ENCODE data around the gene AGPS. TPM values are rescaled to one million over a fixed set of nuclear protein-coding genes. Genes with fewer than 3 reads are reported as not detected.

Gene AGPS
- total and polyA plus RNA-seq, 10 of the 15 experiments (the other 5 are each of a cell fraction or from before 2014, with no cell fraction given), result 7.9 to 54.2 (median 38.7) TPM

GRCh38 chr2:177383935-177384334 is 8.6 kb upstream of the AGPS start:
- peak; percentile 47 for FAIRE-seq
- CTCF ChIA-PET, result interaction anchor here (0.7 to 1.5 kb wide), 6 partner anchors 10 to 48 kb away, joined by 3 to 8 read pairs (median 4); no protein-coding TSS in a partner anchor
- no peak overlapping the region for H2AFZ ChIP-seq (ENCODE audit: control insufficient read depth, low read depth, low read length)
- ATAC-seq, result peak; percentile 67
- H3K27ac ChIP-seq (ENCODE audit: control insufficient read depth, insufficient read depth), result no peak overlapping the region
- no peak for TF ChIP-seq ASH2L (IDR thresholded peaks at IDR 0.05; ENCODE audit: borderline replicate concordance, low read depth)
- TF ChIP-seq SPI1 (IDR thresholded peaks at IDR 0.05; ENCODE audit: borderline replicate concordance, insufficient read depth, low read depth, low read length), result peak; percentile 39; the same call in 1 of the 2 replicates
- TF ChIP-seq PKNOX1 (IDR thresholded peaks at IDR 0.05), result peak; percentile 66; the same call in 1 of the 2 replicates
- no peak overlapping the region for H3K9ac ChIP-seq (ENCODE audit: control insufficient read depth, insufficient read depth, low read length)
- no TSS peak for BruUV-seq (replicated peaks)
- 0 out of 4 replicates have a peak, but pooled peaks cover 0 to 2% of the 10 kb centered on the region in 2 experiments for H3K36me3 ChIP-seq (ENCODE audit: control insufficient read depth in 2 of 2, insufficient read depth in 2 of 2, low read length in 1 of 2)
- in situ Hi-C loops (cut with MboI) (no loop called here), intact Hi-C loops (cut with micrococcal nuclease; ENCODE audit: unreplicated experiment) (no loop called here)
- H3K4me3 ChIP-seq, result no peak overlapping the region
- no peaks in the 10 kb centered on the region for H3K4me1 ChIP-seq (ENCODE audit: control insufficient read depth, insufficient read depth, low read length)
- 48% methylated on average over 2 of the region's 2 CpGs for WGBS (ENCODE audit: insufficient coverage, insufficient replicate concordance, low lambda C conversion rate, missing lambda C conversion rate)
- no peaks in the 10 kb centered on the region for H4K20me1 ChIP-seq (ENCODE audit: control insufficient read depth, insufficient read depth)
- no peak overlapping the region for H3K4me2 ChIP-seq (ENCODE audit: control insufficient read depth, insufficient read depth)
- H3K9me3 ChIP-seq (replicated peaks; ENCODE audit: control insufficient read depth, insufficient read depth, low read length), result no peaks in the 10 kb centered on the region
- no peaks in the 10 kb centered on the region for H3K27me3 ChIP-seq (replicated peaks in 1 of 2; ENCODE audit: control insufficient read depth in 2 of 2, insufficient read depth in 2 of 2, low read length in 1 of 2)
- POLR2A ChIA-PET, result interaction anchor here (1.1 kb wide), 1 partner anchor 10 kb away, joined by 6 read pairs; no protein-coding TSS in a partner anchor
- SMC1A ChIA-PET (ENCODE audit: uncharacterized antibody, unreplicated experiment), result interaction anchor here (1.5 to 5.8 kb wide), 3 partner anchors 9 to 31 kb away, joined by 3 to 52 read pairs (median 4); partner anchors contain the start of gene AGPS
- H3K79me2 ChIP-seq (ENCODE audit: control insufficient read depth, insufficient read depth, low read length), result no peaks in the 10 kb centered on the region
- no peak for DNase-seq (ENCODE audit: low read depth, low spot score)
- RAD21 ChIA-PET (ENCODE audit: unreplicated experiment), result interaction anchor here (0.9 to 1.3 kb wide), 3 partner anchors 8 to 235 kb away, joined by 3 to 4 read pairs (median 3); partner anchors contain the start of gene AGPS

- no peak overlapping the region for H3K4me2 ChIP-seq (ENCODE audit: control insufficient read depth, insufficient read depth)
- ATAC-seq (no peak), DNase-seq (ENCODE audit: low read depth, low spot score) (no peak), FAIRE-seq (no peak)
- intact Hi-C loops (cut with micrococcal nuclease; ENCODE audit: unreplicated experiment), result no loop called here
- no CpG with 5 or more reads among the region's 2 CpGs for WGBS (ENCODE audit: insufficient coverage, insufficient replicate concordance, low lambda C conversion rate, missing lambda C conversion rate)
- no peak overlapping the region for H2AFZ ChIP-seq (ENCODE audit: control insufficient read depth, low read depth, low read length)
- BruUV-seq (replicated peaks), result no TSS peak
- no peak overlapping the region for H3K9ac ChIP-seq (ENCODE audit: control insufficient read depth, insufficient read depth, low read length)
- H4K20me1 ChIP-seq (ENCODE audit: control insufficient read depth, insufficient read depth), result no peaks in the 10 kb centered on the region
- H3K4me1 ChIP-seq (ENCODE audit: control insufficient read depth, insufficient read depth, low read length), result no peaks in the 10 kb centered on the region
- H3K9me3 ChIP-seq (replicated peaks; ENCODE audit: control insufficient read depth, insufficient read depth, low read length), result no peaks in the 10 kb centered on the region
- ChIA-PET RAD21 (ENCODE audit: unreplicated experiment) (interaction anchor here (0.9 kb wide), 1 partner anchor 20 kb away, joined by 3 read pairs; no protein-coding TSS in a partner anchor), SMC1A (ENCODE audit: uncharacterized antibody, unreplicated experiment) (interaction anchor here (0.9 to 5.8 kb wide), 3 partner anchors 8 to 90 kb away, joined by 3 to 52 read pairs (median 4); partner anchors contain the start of gene AGPS), POLR2A (interaction anchor here (0.7 kb wide), 1 partner anchor 10 kb away, joined by 5 read pairs; no protein-coding TSS in a partner anchor), CTCF (interaction anchor here (0.7 to 1.3 kb wide), 2 partner anchors 31 to 1089 kb away, joined by 4 read pairs; no protein-coding TSS in a partner anchor)
- in situ Hi-C loops (cut with MboI), result no loop called here
- no peak for TF ChIP-seq YY1 (IDR thresholded peaks at IDR 0.05; ENCODE audit: low read depth, low read length)
- TF ChIP-seq CREB1 (IDR thresholded peaks at IDR 0.05; ENCODE audit: low read depth), result no peak
- TF ChIP-seq CBFB (IDR thresholded peaks at IDR 0.05; ENCODE audit: low read depth), result no peak
- no peak for TF ChIP-seq POLR2AphosphoS5 (IDR thresholded peaks at IDR 0.05; ENCODE audit: low read length)
- no peak overlapping the region for H3K4me3 ChIP-seq
- no peak overlapping the region for H3K27ac ChIP-seq (ENCODE audit: control insufficient read depth, insufficient read depth)
- H3K79me2 ChIP-seq (ENCODE audit: control insufficient read depth, insufficient read depth, low read length), result no peaks in the 10 kb centered on the region
- 0 out of 4 replicates have a peak, but pooled peaks cover 0 to under 1% of the 10 kb centered on the region in 2 experiments for H3K36me3 ChIP-seq (ENCODE audit: control insufficient read depth in 2 of 2, insufficient read depth in 2 of 2, low read length in 1 of 2)
- H3K27me3 ChIP-seq (replicated peaks in 1 of 2; ENCODE audit: control insufficient read depth in 2 of 2, insufficient read depth in 2 of 2, low read length in 1 of 2), result no peaks in the 10 kb centered on the region
Measured at GRCh38 chr2:177385151-177385550, 7.4 kb upstream of the AGPS start.
